Neural progenitor cell (in vitro differentiated cells): ENCODE data around the gene YTHDF2.

Source experiments
- CTCF ChIP-seq: fragments of 200-600 bp; sonication (generic); IDR thresholded peaks from 2 replicates; pipeline ENCODE4 v1.5.1; 2017; ENCODE audit warnings: antibody characterized with exemption, mild to moderate bottlenecking
- EZH2phosphoT487 ChIP-seq: fragments of 200-600 bp; sonication (generic); IDR thresholded peaks from 2 replicates; pipeline ENCODE4 v1.6.1; 2017; ENCODE audit warnings: antibody characterized with exemption

GRCh38 chr1:28718166-28718565 is 18.6 kb upstream of the YTHDF2 start:
- TF ChIP-seq EZH2phosphoT487 = no peak
- no peak for TF ChIP-seq CTCF
